GM13976 (cell line): ENCODE measurements around the gene HIVEP3.
"Not testable (repeated sequence)": the region's sequence is repeated elsewhere in the genome, so short reads cannot be mapped to it uniquely, and the experiment has no call there.

Experiments
- DNase-seq: peaks from one replicate; pipeline ENCODE4 v3.0.0; 2012; ENCODE audit warnings: low spot score
- in situ Hi-C: fragments of 300-500 bp; cut with MboI; formaldehyde crosslinking; loops from one replicate; pipeline ENCODE4 v1.12.0; 2022; ENCODE audit warnings: low sequenced_read_pairs, mixed read lengths, inconsistent platforms; ENCODE audit not compliant: unreplicated experiment
- TF ChIP-seq, protein P1 (sequence below): IDR thresholded peaks from 2 replicates; pipeline ENCODE4 v1.5.1; 2012; ENCODE audit warnings: borderline replicate concordance, mild to moderate bottlenecking; ENCODE audit not compliant: insufficient read depth; ENCODE audit errors: extremely low read depth, missing control alignments, control extremely low read depth

HIVEP3 gene

DNA sequence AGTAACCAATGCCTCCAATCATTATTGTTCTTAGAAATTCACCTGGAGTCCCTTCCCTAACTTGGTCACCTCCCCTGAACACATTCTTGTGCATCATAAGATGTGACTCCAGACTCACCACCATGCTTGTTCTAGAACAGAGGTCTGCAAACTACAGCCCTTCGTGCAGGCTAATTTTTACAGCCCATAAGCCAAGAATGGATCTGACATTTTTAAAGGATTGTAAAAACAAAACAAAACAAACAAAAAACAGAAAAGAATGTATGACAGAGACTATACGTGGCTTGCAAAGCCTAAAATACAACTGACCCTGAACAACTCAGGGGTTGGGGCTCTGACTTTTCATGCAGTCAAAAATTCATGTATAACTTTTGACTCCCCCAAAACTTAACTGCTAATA, 6.2 kb upstream of the HIVEP3 start:
- no peak for DNase-seq
- in situ Hi-C loops, result no loop called here
- TF ChIP-seq, protein P1, sequence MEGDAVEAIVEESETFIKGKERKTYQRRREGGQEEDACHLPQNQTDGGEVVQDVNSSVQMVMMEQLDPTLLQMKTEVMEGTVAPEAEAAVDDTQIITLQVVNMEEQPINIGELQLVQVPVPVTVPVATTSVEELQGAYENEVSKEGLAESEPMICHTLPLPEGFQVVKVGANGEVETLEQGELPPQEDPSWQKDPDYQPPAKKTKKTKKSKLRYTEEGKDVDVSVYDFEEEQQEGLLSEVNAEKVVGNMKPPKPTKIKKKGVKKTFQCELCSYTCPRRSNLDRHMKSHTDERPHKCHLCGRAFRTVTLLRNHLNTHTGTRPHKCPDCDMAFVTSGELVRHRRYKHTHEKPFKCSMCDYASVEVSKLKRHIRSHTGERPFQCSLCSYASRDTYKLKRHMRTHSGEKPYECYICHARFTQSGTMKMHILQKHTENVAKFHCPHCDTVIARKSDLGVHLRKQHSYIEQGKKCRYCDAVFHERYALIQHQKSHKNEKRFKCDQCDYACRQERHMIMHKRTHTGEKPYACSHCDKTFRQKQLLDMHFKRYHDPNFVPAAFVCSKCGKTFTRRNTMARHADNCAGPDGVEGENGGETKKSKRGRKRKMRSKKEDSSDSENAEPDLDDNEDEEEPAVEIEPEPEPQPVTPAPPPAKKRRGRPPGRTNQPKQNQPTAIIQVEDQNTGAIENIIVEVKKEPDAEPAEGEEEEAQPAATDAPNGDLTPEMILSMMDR, result no peak

DNA sequence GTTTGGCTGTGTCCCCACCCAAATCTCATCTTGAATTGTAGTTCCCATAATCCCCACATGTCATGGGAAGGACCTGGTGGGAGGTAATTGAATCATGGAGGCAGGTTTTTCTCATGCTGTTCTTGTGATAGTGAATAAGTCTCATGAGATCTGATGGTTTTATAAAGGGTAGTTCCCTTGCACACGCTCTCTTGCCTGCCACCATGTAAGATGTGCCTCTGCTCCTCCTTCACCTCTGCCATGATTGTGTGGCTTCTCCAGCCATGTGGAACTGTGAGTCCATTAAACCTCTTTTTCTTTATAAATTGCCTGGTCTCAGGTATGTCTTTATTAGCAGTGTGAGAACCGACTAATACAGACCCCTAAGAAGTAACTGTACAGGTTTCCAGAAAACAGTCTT, 2.5 kb upstream of the HIVEP3 start:
- in situ Hi-C loops, DNase-seq: not testable (repeated sequence)

DNA sequence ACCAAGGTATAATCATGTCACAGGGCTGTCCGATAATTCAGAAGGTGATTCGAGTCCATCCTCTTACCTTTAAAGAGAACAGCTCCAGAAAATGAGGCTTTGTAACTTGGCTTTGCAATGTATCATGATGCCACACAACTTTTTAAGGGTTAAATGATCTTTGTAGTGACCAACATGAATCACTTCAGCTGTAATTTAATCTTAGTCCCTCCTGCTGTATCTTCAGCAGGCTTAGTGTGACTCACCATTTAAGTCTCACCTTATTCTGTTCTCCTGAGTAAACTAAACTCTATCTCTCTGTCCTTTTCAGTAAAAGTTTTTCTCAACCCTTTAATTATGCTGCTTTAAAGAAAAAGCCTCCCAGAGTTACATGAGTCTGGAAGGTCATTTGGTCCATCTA, 1.9 kb upstream of the HIVEP3 start:
- in situ Hi-C loops, result no loop called here
- no peak for DNase-seq
- TF ChIP-seq, protein P1, result no peak

DNA sequence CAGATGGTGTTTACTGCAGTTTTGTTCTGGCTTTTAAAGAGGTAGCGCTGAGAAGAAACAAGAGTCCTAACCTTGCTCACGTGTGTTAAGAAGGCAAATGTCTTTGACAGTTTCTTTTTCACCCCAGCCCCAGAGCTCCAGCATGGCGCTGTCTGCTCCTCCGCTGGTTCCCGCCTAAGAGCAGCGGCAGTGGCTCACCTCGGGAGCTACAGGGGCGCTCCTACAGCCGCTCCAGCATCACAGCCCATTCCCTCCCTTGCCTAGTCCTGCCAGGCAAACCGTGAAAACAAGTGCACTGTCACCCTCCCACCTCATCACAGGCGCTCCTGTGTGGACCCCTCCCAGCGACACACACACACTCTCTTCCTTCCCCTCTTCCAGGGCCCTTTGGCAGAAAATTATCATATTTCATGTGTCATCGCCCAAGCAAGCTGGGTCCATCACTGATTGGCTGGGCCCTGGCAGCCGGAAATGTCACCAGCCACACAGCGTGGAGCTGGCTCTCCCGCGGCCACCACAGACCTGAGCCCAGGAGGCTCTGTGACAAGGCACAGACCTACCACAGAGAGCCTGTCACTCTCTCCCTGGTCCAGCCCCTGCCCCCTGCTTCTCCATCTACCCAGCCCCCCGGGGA, 1.2 kb upstream of the HIVEP3 start:
- peak; percentile 70 for DNase-seq
- in situ Hi-C loops, result no loop called here
- TF ChIP-seq, protein P1, result no peak

DNA sequence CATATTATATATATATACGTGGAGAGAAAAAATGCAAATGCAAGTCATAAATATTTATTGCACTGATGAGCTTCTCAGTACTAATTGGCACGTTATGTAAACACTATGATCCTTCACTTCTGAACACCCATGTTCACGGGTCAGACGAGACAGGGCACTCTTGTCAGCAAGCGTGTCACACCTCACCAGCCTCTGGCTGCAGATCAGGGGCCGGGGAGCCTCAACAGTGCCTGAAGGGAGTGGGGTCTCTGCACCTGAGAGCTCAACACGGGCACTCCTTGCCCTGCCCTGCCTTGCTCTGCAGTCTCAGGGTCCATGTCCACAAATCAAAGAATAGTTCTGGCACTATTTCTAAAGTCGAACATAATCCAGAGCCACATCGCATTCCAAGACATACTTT, 409 bp upstream of the HIVEP3 start:
- TF ChIP-seq, protein P1, result no peak
- DNase-seq, result no peak
- in situ Hi-C loops, result no loop called here

DNA sequence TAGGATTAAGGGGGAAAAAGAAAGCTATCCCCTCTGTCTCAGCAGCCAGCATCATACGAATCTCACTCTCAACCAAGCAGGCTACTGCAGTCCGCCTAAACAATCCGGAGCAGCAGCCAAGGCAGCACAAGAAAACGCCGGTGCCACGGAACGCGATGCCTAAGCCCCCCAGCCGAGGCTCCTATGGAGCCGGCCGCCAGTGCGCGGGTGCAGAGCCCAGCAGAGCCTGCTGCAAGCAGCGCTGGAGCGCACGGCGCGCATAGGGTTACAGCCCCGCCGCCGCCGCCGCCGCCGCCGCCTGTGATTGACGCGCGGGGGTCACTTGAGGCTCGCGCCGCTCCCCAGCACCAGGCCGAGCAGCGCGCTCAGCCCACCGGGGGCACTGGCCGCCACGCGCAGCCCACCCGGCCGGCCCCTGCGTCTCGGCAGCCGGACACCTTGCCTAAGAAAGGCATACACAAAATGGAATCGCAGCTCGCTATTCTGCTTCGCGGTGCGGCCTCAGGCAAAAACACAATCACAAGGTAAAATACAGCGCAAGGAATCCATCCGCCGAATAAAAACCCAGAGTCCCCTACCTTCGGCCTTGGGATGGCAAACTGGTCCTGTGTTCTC, 780 bp downstream of the HIVEP3 start:
- in situ Hi-C loops, result no loop called here
- TF ChIP-seq, protein P1, result no peak
- DNase-seq, result peak; percentile 53

DNA sequence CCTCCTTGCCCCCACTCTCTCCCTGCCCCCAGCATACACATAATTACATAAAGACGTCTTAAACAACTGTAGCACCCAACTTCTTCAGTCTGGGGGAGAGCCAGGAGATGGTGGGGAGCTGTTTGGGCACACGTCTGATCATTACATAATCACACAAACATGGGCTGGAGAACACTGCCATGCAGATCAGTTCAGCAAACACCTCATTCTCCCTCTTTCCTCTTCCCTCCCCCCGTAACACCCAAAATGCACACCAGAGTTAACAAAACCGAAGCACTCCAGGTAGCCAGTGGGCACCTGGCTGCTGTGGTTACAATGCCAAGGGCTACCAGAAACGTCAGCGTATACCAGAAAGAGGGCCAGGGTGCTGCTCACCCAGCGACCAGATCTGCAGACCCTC, 1.6 kb downstream of the HIVEP3 start:
- TF ChIP-seq, protein P1, result no peak
- in situ Hi-C loops, result no loop called here
- no peak for DNase-seq
